ENCODE results near the gene ZBTB3. TPM values are rescaled to one million over a fixed set of nuclear protein-coding genes. Genes with fewer than 3 reads are reported as not detected.

ZBTB3 gene
- total and polyA plus RNA-seq, 2 donors (not counting 3 experiments of a cell fraction or from before 2014, with no cell fraction given) = 3.7 to 6.9 TPM

GRCh38 chr11:62755086-62755615, 1.2 kb upstream of the ZBTB3 start:
- intact Hi-C loops (cut with micrococcal nuclease) = no loop called here
- Histone ChIP-seq H3K36me3 (ENCODE audit: control insufficient read depth in 2 of 2, extremely low read depth in 1 of 2, insufficient read depth in 2 of 2, low read length in 2 of 2) (peaks cover 0 to 5% of the 10 kb centered on the region in 2 experiments), H3K9me1 (replicated peaks; ENCODE audit: control insufficient read depth, extremely low read depth, insufficient read depth, low read length) (no peaks in the 10 kb centered on the region), H3K4me3 (replicated peaks in 1 of 3; ENCODE audit: insufficient read depth in 1 of 3, low read depth in 1 of 3, low read length in 3 of 3) (no peak overlapping the region), H3K4me1 (ENCODE audit: control insufficient read depth, extremely low read depth, insufficient read depth, low read length) (peaks cover 5% of the 10 kb centered on the region), H3K9me3 (replicated peaks; ENCODE audit: control insufficient read depth, insufficient read depth, low read length) (no peaks in the 10 kb centered on the region), H2AFZ (ENCODE audit: low read depth, low read length) (no peak overlapping the region), H3K27me3 (ENCODE audit: control insufficient read depth in 2 of 2, insufficient read depth in 2 of 2, low read length in 2 of 2) (no peaks in the 10 kb centered on the region), H4K20me1 (replicated peaks; ENCODE audit: control insufficient read depth, extremely low read depth, insufficient read depth, low read length) (no peaks in the 10 kb centered on the region), H3K79me2 (ENCODE audit: control insufficient read depth, insufficient read depth, low read length) (peaks cover 10% of the 10 kb centered on the region), H3K9ac (replicated peaks; ENCODE audit: extremely low read depth, insufficient read depth, low read length) (no peak overlapping the region), H3K27ac (ENCODE audit: insufficient read depth, low read depth, low read length) (no peak overlapping the region), H3K4me2 (ENCODE audit: insufficient read depth, low read length) (no peak overlapping the region)
- dilution Hi-C loops (cut with MboI; ENCODE audit: extremely low pct_ligation_motif_present, low sequenced_read_pairs) = no loop called here
- TF ChIP-seq FOS (IDR thresholded peaks at IDR 0.05; ENCODE audit: borderline replicate concordance, insufficient read depth, low read length) (no peak), POLR2AphosphoS5 (IDR thresholded peaks at IDR 0.05; ENCODE audit: insufficient read depth, low read depth, low read length) (no peak), MYC (IDR thresholded peaks at IDR 0.05; ENCODE audit: low read depth, low read length) (no peak), EZH2 (IDR thresholded peaks at IDR 0.05; ENCODE audit: borderline replicate concordance, low read depth, low read length, severe bottlenecking) (no peak), GATA2 (IDR thresholded peaks at IDR 0.05; ENCODE audit: insufficient read depth, insufficient read length, low read depth, low read length) (no peak), JUN (IDR thresholded peaks at IDR 0.05; ENCODE audit: borderline replicate concordance, insufficient read depth, insufficient read length, low read depth) (no peak), POLR2A (IDR thresholded peaks at IDR 0.05; ENCODE audit: low read depth, low read length) (no peak)
- TF ChIP-seq, protein P1, sequence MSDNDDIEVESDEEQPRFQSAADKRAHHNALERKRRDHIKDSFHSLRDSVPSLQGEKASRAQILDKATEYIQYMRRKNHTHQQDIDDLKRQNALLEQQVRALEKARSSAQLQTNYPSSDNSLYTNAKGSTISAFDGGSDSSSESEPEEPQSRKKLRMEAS (IDR thresholded peaks at IDR 0.05; ENCODE audit: insufficient read depth, insufficient read length) = no peak
- TF ChIP-seq, protein P2, sequence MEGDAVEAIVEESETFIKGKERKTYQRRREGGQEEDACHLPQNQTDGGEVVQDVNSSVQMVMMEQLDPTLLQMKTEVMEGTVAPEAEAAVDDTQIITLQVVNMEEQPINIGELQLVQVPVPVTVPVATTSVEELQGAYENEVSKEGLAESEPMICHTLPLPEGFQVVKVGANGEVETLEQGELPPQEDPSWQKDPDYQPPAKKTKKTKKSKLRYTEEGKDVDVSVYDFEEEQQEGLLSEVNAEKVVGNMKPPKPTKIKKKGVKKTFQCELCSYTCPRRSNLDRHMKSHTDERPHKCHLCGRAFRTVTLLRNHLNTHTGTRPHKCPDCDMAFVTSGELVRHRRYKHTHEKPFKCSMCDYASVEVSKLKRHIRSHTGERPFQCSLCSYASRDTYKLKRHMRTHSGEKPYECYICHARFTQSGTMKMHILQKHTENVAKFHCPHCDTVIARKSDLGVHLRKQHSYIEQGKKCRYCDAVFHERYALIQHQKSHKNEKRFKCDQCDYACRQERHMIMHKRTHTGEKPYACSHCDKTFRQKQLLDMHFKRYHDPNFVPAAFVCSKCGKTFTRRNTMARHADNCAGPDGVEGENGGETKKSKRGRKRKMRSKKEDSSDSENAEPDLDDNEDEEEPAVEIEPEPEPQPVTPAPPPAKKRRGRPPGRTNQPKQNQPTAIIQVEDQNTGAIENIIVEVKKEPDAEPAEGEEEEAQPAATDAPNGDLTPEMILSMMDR (IDR thresholded peaks at IDR 0.05; ENCODE audit: extremely low read depth in 1 of 2, insufficient read depth in 1 of 2, low read depth in 1 of 2, low read length in 2 of 2) = no peak
- CTCF ChIA-PET = interaction anchor here (1.8 to 2.7 kb wide), 2 partner anchors 31 to 32 kb away, joined by 4 to 26 read pairs; partner anchors contain the start of gene TMEM179B
- DNase-seq (ENCODE audit: low read depth, low spot score) = no peak
- no TSS peak for BruUV-seq (replicated peaks)
- no peak for FAIRE-seq
- POLR2A ChIA-PET = interaction anchor here (0.5 to 0.6 kb wide), 2 partner anchors 900 to 996 kb away, joined by 3 read pairs; no protein-coding TSS in a partner anchor
